ENCODE measurements around the gene ACADM.
"Not testable (repeated sequence)": the region's sequence is repeated elsewhere in the genome, so short reads cannot be mapped to it uniquely, and the experiment has no call there.

Gene ACADM

DNA sequence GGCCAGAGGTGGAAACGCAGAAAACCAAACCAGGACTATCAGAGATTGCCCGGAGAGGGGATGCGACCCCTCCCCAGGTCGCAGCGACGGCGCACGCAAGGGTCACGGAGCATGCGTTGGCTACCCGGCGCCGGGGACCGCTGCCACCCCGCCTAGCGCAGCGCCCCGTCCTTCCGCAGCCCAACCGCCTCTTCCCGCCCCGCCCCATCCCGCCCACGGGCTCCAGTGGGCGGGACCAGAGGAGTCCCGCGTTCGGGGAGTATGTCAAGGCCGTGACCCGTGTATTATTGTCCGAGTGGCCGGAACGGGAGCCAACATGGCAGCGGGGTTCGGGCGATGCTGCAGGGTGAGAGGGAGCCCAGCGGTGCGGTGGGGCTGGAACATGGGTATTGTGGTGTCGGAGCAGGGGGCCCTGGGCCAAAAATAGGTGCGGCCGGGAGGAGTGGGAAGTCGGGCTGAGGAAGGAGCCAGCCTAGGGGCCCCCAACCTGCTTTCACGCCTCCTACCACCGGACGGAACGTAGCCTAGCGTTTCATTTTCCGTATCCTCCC is at the start of gene ACADM:
Gene ACADM (plus strand): TSS at position 238 of the 551 bp plus-strand sequence. CDS start 79 bp downstream, at position 317.
- peak; percentile 78 for DNase-seq

DNA sequence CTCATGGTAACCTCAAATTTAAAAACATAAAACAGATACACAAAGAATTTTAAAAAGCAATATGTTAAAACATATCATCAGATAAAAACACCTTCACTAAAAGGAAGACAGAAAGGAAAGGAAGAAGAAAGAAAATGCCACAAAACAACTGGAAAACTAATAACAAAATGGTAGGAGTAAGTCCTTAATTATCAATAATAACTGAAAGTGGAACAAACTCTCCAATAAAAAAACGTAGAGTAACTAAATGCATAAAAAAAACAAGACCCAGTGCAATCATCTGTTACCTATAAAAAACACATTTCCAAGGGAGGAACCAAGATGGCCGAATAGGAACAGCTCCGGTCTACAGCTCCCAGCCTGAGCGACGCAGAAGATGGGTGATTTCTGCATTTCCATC is 47.1 kb upstream of the ACADM start:
- DNase-seq: no peak

- not testable (repeated sequence) for DNase-seq
Measured at GRCh38 chr1:75677964-75678363, 46.5 kb upstream of the ACADM start.

DNA sequence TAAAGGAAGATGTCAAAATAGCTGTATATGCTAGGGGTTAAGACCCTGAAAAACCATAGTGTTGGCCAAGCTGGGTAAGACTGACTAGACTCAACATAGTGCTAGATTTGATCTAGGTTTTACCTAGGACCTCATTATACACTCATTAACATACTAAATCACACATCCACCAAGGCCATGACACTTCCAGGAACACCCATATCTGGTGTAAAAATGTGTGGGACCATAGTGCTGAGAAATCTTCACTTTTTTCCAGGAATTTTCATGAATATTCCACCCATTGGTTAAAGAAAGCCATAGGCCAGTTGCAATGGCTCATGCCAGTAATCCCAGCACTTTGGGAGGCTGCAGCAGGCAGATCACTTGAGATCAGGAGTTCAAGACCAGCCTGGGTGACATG is 34.0 kb upstream of the ACADM start:
- no peak for DNase-seq

- no peak for DNase-seq
Measured at GRCh38 chr1:75693551-75693950, 31.0 kb upstream of the ACADM start.

- no peak for DNase-seq
Measured at GRCh38 chr1:75696000-75696399, 28.5 kb upstream of the ACADM start.

DNA sequence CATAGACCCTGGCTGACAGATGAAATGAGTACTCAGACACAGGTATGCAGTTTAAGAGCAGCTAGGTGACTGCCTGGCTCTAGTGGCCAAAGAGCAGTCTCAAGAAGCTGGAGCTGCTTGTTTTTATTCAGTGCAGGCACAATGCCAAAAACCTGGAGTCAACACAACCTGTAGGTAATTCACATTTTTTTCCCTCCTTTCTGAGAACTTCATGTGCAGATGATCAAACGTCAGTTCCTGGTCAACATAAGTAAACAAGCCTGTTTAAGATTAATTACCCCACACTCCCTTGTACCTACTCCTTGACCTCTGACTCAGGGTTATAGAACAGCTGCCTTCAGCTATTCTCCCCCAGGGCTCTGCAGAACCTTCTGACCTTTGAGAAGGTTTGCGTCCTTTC is 17.3 kb upstream of the ACADM start:
- no peak for DNase-seq

- no peak for DNase-seq
Measured at GRCh38 chr1:75708910-75709309, 15.6 kb upstream of the ACADM start.

DNA sequence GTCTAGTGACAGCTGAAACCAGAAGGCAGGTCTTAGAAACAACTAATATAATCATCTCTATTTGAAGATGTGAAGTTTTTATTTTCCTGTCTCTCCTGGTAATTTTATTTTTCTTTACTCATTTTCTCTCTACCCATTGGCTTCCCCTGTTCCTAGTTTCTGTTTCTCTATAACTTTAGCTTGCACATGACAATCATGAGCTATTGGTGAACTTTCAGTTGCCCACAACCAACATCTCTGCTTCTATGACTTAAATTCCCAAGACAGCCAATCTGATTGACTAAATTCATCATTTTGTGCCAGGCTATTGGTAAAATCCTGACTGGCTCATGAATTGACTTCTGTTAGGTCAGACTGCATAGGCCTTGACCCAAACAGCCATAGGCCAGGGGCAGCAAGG is 13.7 kb upstream of the ACADM start:
- DNase-seq: no peak

DNA sequence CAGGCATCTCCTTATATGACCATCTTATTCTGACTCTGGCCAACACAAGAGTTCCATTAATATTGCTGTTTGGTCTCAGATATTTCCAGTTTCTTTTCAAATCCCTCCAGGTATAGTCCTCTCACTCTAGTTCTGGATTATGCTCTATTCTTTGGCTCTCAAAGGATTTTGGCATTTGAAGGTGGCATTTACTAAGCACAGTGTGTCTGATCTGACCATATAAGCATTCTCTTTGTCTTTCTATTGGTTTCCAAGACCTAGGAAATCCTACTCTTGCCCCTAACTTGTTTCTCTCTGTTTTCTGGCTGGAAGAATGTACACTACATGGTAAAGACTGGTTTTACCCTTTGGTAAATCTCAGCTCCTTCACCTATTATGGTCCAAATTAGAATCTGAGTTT is 12.7 kb upstream of the ACADM start:
- DNase-seq: no peak

DNA sequence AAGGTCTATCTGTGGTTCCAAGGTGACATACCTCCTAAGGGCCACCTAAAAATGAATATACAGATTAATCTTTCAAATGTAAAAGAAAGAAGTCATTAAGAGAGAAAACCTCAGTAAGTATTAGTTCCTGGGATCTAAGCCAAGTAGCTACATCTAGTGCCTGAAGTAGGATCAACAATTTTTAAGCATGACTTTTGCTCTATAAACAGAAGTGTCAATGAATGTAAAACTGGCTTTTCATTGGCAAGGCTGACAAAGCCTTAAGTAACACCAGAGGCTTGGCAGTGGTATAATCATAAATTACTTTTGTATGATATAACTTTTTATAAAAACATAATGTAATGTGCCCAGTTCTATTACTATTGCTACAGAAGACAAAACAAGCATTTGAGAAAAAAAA is 12.2 kb upstream of the ACADM start:
- peak; percentile 4 for DNase-seq

DNA sequence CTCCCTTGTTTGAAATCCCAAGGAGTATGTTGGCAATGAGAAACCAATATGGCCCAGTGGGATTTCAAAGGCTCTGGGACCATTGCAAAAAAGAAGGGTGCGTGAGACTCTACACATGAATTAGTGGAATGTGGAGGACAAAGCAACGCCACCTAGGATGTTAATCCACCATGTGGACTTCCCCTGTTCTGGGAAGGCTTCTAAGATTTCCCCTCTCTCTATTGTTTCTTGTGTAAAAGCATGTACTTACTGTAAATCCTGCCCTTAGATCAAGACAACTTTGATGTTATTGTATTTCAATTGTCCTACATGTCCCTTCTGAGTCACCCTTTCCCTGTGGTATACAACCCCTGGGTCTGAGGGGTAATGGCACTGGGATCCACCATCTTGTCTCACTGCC is 4.7 kb upstream of the ACADM start:
- DNase-seq: no peak

DNA sequence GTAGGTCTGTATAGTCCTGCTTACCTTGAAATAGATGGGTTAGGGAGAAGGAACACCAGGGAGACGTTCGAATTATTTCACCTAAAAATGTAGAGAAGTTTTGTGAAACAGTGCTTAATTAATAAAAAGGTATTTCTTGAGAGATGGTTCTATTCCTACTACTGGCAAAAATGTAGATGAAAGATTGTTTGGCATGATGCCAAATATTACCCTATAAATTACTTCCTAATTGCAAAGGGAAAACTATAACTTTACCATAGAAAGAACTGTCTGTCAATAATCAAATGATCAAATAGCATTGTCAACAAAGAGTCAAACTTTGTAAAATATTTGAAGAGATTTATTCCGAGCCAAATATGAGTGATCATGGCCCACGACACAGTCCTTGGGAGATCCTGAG is 4.2 kb upstream of the ACADM start:
- no peak for DNase-seq

DNA sequence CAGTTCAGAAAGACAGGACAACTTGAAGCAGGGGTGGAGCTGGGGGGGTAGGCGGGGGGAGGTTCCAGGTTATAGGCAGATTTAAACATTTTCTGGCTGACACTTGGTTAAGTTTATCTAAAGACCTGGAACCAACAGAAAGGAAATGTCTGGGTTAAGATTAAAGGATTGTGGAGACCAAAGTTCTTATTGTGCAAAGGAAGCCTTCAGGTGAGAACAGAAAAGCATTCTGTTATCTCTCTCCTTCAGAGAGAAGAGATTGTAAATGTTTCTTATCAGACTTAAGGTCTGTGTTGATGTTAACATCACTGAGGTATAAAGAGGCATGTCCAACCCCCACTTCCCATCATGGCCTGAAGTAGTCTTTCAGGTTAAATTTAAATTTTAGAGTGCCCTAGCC is 3.7 kb upstream of the ACADM start:
- DNase-seq: no peak

DNA sequence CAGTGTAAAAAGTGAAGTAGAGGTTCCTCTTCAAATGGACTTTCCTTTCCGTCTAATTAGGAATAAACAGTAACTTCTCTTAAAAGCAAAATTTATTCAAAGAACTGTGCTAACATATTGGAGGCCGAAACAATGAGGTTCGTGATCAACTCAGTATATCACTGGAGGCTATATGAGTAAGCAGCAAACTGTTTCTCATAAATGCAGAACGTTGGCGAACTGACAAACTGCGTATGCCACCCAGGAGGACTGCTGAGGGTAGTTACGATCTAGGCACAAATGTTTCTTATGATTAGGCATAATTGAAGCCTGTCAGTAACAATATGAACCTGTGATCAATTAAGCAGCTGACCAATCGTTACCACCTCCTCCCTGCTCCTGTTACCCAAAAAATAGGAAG is 2.3 kb upstream of the ACADM start:
- DNase-seq: not testable (repeated sequence)

- no peak for DNase-seq
Measured at GRCh38 chr1:75722966-75723365, 1.5 kb upstream of the ACADM start.

DNA sequence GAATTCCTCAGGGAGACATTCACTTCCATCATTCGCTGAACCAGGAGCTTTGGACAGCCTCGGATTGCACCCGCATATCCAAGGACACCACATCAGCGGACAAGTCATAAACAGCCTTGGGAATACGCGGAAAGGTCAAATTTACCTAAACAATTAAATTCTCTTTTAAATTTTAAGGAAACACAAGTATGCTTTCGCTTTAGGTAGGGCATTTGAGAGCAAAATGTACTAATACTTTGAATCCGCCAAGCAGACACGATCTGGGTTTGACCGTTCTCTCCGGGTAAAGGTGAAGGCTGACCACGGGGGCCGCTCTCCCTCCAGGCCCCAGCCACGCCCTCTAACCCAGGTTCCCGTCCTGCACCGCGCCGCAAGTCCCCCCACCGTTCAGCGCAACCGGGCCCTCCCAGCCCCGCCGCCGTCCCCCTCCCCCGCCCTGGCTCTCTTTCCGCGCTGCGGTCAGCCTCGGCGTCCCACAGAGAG is 479 bp upstream of the ACADM start:
- DNase-seq: peak; percentile 78

DNA sequence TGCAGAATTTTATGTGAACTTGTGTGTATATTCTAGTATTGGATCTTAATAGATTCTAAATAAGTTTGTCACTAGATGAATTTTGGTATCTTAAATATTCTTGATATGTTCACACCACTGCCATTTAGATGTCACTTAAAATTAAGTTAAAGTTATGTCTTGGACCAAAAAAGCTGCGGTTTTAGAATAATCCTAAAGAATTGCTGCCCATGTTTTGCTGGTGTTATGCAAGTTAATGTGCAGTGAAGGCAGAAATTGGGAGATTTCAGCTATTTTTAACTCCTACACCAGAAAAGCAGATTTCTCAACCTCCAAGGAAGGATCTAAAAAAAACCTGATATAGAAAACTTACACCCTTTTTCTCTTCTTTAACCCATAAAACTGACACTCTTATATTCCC is 757 bp downstream of the ACADM start:
- no peak for DNase-seq

DNA sequence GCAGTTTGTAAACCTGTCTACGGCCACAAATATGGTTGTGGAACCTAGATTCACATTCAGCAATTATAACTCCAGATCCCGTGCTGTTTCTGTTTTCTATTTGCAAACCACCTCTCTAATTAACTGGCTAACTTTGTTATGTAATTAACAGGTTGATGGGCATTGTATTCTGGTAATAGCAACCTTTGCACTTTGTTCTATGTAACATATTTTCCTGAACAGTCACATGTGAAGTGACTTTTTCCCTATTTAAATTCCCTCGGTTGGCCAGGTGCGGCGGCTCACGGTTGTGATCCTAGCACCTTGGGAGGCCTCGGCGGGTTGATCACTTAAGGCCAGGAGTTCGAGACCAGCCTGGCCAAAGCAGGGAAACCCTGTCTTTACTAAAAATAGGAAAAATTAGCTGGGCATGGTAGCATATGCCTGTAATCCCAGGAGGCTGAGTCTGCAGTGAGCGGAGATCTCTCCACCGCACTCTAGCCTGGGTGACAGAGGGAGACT is 1.4 kb downstream of the ACADM start:
- DNase-seq: no peak

GRCh38 chr1:75727571-75727970 is 3.1 kb downstream of the ACADM start:
- no peak for DNase-seq

- no peak for DNase-seq
Measured at GRCh38 chr1:75730432-75730831, 5.9 kb downstream of the ACADM start.

GRCh38 chr1:75731881-75732280 is 7.4 kb downstream of the ACADM start:
- DNase-seq: no peak

DNA sequence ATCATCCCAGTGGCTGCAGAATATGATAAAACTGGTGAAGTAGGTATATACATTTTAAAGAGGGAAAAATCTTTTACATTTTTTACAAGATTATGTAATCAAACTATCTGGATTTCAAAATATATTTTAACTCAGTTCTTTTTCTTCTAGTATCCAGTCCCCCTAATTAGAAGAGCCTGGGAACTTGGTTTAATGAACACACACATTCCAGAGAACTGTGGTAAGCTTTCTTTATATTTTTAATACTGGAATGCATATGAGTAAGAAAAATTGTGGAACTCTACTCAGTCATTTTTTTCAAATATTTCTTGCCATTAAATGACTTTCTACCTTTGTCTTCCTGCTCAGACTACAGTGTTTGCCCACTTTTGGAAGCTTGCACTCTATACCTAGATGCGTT is 8.2 kb downstream of the ACADM start:
- DNase-seq: no peak

DNA sequence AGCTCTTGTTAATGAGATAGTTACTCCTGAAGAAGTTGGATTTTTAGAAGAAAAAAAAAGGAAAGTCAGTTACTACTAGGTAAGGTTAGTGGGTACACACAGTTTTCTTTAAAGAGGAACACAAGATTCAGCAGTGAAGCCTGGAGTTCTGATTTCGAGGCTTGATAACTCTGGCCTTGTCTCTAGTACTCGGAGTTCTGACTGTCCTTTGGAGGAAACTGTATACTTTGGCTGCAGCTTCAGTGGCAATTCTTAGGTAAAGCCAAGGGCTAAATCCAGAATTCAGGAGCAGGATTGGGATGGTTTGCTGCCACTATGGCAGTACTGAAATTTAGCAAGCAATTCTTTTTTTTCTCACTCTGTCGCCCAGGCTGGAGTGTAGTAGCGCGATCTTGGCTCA is 9.2 kb downstream of the ACADM start:
- DNase-seq: no peak

GRCh38 chr1:75736016-75736415 is 11.5 kb downstream of the ACADM start:
- no peak for DNase-seq

Data from DMS79 treated with DMSO at 0.1 percent for 48 hours (cell line).